GM10248 (cell line): Measurements from ENCODE around the gene SLC25A46.

Source experiments
- CTCF ChIA-PET: fragments of 300-600 bp; sonication (Branson Sonifier 250); formaldehyde crosslinking; extraction: SDS; loops from one replicate; lab custom pipeline; 2021; ENCODE audit warnings: antibody characterized with exemption; lab: Yijun Ruan, JAX
- POLR2A ChIA-PET: fragments of 350-650 bp; sonication (Branson Sonifier 250); formaldehyde crosslinking; extraction: SDS; loops from one replicate; lab custom pipeline; 2020; ENCODE audit warnings: antibody characterized with exemption; lab: Yijun Ruan, JAX
- DNase-seq: peaks from one replicate; pipeline ENCODE4 v3.0.0; 2012; ENCODE audit errors: extremely low spot score
- CTCF ChIP-seq: IDR thresholded peaks from 2 replicates; pipeline ENCODE4 v1.5.1; 2012; ENCODE audit warnings: mild to moderate bottlenecking, low read depth; ENCODE audit errors: extremely low read depth, missing control alignments, control extremely low read depth

The SLC25A46 gene

GRCh38 chr5:110734101-110734500 is 4.7 kb upstream of the SLC25A46 start:
- no peak for TF ChIP-seq CTCF
- CTCF ChIA-PET = no interaction called here
- no peak for DNase-seq
- POLR2A ChIA-PET = no interaction called here

GRCh38 chr5:110735556-110735955 is 3.3 kb upstream of the SLC25A46 start:
- ChIA-PET CTCF (interaction anchor here (1.6 kb wide), 1 partner anchor 9 kb away, joined by 5 read pairs; the partner anchor contains the start of gene TMEM232), POLR2A (no interaction called here)
- no peak for DNase-seq
- TF ChIP-seq CTCF = no peak

GRCh38 chr5:110736753-110737152 is 2.1 kb upstream of the SLC25A46 start:
- no peak for TF ChIP-seq CTCF

GRCh38 chr5:110738503-110738811 is 350 bp upstream of the SLC25A46 start:
- peak; percentile 66 for DNase-seq
- POLR2A ChIA-PET = no interaction called here
- CTCF ChIA-PET = interaction anchor here (0.9 to 5.7 kb wide), 4 partner anchors 10 to 30 kb away, joined by 3 to 27 read pairs (median 4); partner anchors contain the start of gene TMEM232
- no peak for TF ChIP-seq CTCF

More at GRCh38 chr5:110736753-110737152, 2.1 kb upstream of the SLC25A46 start:
- ChIA-PET POLR2A (no interaction called here), CTCF (interaction anchor here (1.6 to 5.7 kb wide), 2 partner anchors 10 to 20 kb away, joined by 5 to 27 read pairs; partner anchors contain the start of gene TMEM232)
- DNase-seq = no peak

GRCh38 chr5:110751902-110752762 is 13.3 kb downstream of the SLC25A46 start:
- CTCF ChIA-PET = interaction anchor here (1.1 kb wide), 1 partner anchor 26 kb away, joined by 3 read pairs; the partner anchor contains the start of gene TMEM232
- DNase-seq = peak; percentile 53
- TF ChIP-seq CTCF = no peak
- POLR2A ChIA-PET = no interaction called here

GRCh38 chr5:110752953-110753352 is 14.1 kb downstream of the SLC25A46 start:
- no peak for DNase-seq
- ChIA-PET CTCF (interaction anchor here (1.1 to 1.6 kb wide), 2 partner anchors 12 to 27 kb away, joined by 3 to 6 read pairs; partner anchors contain the start of gene TMEM232), POLR2A (interaction anchor here (0.6 kb wide), 1 partner anchor 11 kb away, joined by 3 read pairs; no protein-coding TSS in a partner anchor)
- no peak for TF ChIP-seq CTCF
